Measurements from ENCODE around the gene TRUB1.

The TRUB1 gene

DNA sequence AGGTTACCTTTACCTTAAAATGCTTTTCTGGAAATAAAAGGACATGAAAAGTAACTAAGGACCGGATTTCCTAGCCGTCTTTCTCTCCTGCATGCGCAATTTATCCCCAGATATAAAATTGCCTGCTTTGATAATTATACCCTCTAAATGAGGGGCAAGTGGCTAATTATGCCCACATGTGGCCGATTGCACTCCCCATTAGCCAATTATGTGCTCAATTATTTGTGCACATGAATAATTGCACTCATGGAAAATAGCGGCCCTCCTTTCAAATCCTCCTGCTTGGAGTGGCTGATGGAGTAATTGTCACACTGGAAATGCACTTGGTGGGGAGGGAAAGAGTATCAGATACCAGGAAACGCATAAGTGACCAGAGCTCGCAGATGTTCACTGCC lies 88.7 kb downstream of the TRUB1 start:
- TF ChIP-seq FOXA1 (IDR thresholded peaks at IDR 0.05) (no peak), SP1 (IDR thresholded peaks at IDR 0.05) (no peak), TARDBP (IDR thresholded peaks at IDR 0.05) (no peak), SUZ12 (IDR thresholded peaks at IDR 0.05) (no peak), HDGF (IDR thresholded peaks at IDR 0.05; ENCODE audit: borderline replicate concordance) (no peak), LEF1 (IDR thresholded peaks at IDR 0.05; ENCODE audit: borderline replicate concordance) (no peak), L3MBTL2 (conservative IDR thresholded peaks at IDR 0.05) (no peak), ARNT (IDR thresholded peaks at IDR 0.05) (no peak), FOXM1 (IDR thresholded peaks at IDR 0.05; ENCODE audit: borderline replicate concordance) (no peak)
- TF ChIP-seq, protein P1, sequence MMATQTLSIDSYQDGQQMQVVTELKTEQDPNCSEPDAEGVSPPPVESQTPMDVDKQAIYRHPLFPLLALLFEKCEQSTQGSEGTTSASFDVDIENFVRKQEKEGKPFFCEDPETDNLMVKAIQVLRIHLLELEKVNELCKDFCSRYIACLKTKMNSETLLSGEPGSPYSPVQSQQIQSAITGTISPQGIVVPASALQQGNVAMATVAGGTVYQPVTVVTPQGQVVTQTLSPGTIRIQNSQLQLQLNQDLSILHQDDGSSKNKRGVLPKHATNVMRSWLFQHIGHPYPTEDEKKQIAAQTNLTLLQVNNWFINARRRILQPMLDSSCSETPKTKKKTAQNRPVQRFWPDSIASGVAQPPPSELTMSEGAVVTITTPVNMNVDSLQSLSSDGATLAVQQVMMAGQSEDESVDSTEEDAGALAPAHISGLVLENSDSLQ (IDR thresholded peaks at IDR 0.05): no peak
- POLR2A ChIA-PET: no interaction called here
- CTCF ChIA-PET: no interaction called here
- no peak for DNase-seq (ENCODE audit: extremely low spot score)

All from HEK293T (cell line).